ENCODE data around the gene CAVIN2. TPM values are rescaled to one million over a fixed set of nuclear protein-coding genes. Genes with fewer than 3 reads are reported as not detected.

Gene CAVIN2
- total RNA-seq, 2 experiments from 2014 or later, result 0.10 TPM; not detected in 1

- no TSS peak for BruUV-seq (replicated peaks)
- DNase-seq (ENCODE audit: low spot score), result no peak
- Histone ChIP-seq H3K4me2 (ENCODE audit: low read length) (no peak overlapping the region), H3K27ac (ENCODE audit: low read depth, low read length, poor library complexity, severe bottlenecking) (no peak overlapping the region), H3K9me2 (ENCODE audit: insufficient read depth, low read length) (no peaks in the 10 kb centered on the region), H3K4me1 (ENCODE audit: insufficient read depth, low read length, poor library complexity, severe bottlenecking) (no peaks in the 10 kb centered on the region), H4K20me1 (ENCODE audit: insufficient read depth, low read length) (no peaks in the 10 kb centered on the region), H2AFZ (ENCODE audit: low read length) (no peak overlapping the region), H3K79me2 (ENCODE audit: insufficient read depth, low read depth, low read length) (no peaks in the 10 kb centered on the region), H3K9me3 (ENCODE audit: low read length) (no peaks in the 10 kb centered on the region), H3K4me3 (ENCODE audit: low read depth, low read length, poor library complexity, severe bottlenecking) (no peak overlapping the region), H3K36me3 (ENCODE audit: insufficient read depth, low read length) (no peaks in the 10 kb centered on the region)
- POLR2A ChIA-PET, result no interaction called here
- intact Hi-C loops (cut with micrococcal nuclease; ENCODE audit: unreplicated experiment), result no loop called here
- no peak for TF ChIP-seq CTCF (conservative IDR thresholded peaks at IDR 0.05; ENCODE audit: low read length)
- TF ChIP-seq EZH2phosphoT487 (IDR thresholded peaks at IDR 0.05; ENCODE audit: borderline replicate concordance, low read depth, low read length), result no peak
- CTCF ChIA-PET (ENCODE audit: unreplicated experiment), result no interaction called here
Measured at GRCh38 chr2:191891656-191892055, 44.8 kb upstream of the CAVIN2 start.

- Histone ChIP-seq H3K27ac (ENCODE audit: low read depth, low read length, poor library complexity, severe bottlenecking) (no peak overlapping the region), H4K20me1 (ENCODE audit: insufficient read depth, low read length) (no peaks in the 10 kb centered on the region), H3K9me2 (ENCODE audit: insufficient read depth, low read length) (no peaks in the 10 kb centered on the region), H3K4me1 (ENCODE audit: insufficient read depth, low read length, poor library complexity, severe bottlenecking) (no peaks in the 10 kb centered on the region), H3K4me3 (ENCODE audit: low read depth, low read length, poor library complexity, severe bottlenecking) (no peak overlapping the region), H2AFZ (ENCODE audit: low read length) (no peak overlapping the region), H3K4me2 (ENCODE audit: low read length) (no peak overlapping the region), H3K79me2 (ENCODE audit: insufficient read depth, low read depth, low read length) (no peaks in the 10 kb centered on the region), H3K9me3 (ENCODE audit: low read length) (no peaks in the 10 kb centered on the region), H3K36me3 (ENCODE audit: insufficient read depth, low read length) (no peaks in the 10 kb centered on the region)
- ChIA-PET CTCF (ENCODE audit: unreplicated experiment) (no interaction called here), POLR2A (no interaction called here)
- DNase-seq (ENCODE audit: low spot score), result no peak
- no TSS peak for BruUV-seq (replicated peaks)
- TF ChIP-seq EZH2phosphoT487 (IDR thresholded peaks at IDR 0.05; ENCODE audit: borderline replicate concordance, low read depth, low read length) (no peak), CTCF (conservative IDR thresholded peaks at IDR 0.05; ENCODE audit: low read length) (no peak)
- intact Hi-C loops (cut with micrococcal nuclease; ENCODE audit: unreplicated experiment), result no loop called here
Measured at GRCh38 chr2:191889931-191890330, 43.0 kb upstream of the CAVIN2 start.

GRCh38 chr2:191888400-191889166, 41.7 kb upstream of the CAVIN2 start:
- no peaks in the 10 kb centered on the region for H3K36me3 ChIP-seq (ENCODE audit: insufficient read depth, low read length)
- no peak overlapping the region for H2AFZ ChIP-seq (ENCODE audit: low read length)
- H3K9me2 ChIP-seq (ENCODE audit: insufficient read depth, low read length), result no peaks in the 10 kb centered on the region
- no TSS peak for BruUV-seq (replicated peaks)
- intact Hi-C loops (cut with micrococcal nuclease; ENCODE audit: unreplicated experiment), result no loop called here
- no peaks in the 10 kb centered on the region for H3K4me1 ChIP-seq (ENCODE audit: insufficient read depth, low read length, poor library complexity, severe bottlenecking)
- H3K4me2 ChIP-seq (ENCODE audit: low read length), result no peak overlapping the region
- ChIA-PET CTCF (ENCODE audit: unreplicated experiment) (no interaction called here), POLR2A (no interaction called here)
- no peak overlapping the region for H3K4me3 ChIP-seq (ENCODE audit: low read depth, low read length, poor library complexity, severe bottlenecking)
- no peaks in the 10 kb centered on the region for H4K20me1 ChIP-seq (ENCODE audit: insufficient read depth, low read length)
- no peak overlapping the region for H3K27ac ChIP-seq (ENCODE audit: low read depth, low read length, poor library complexity, severe bottlenecking)
- TF ChIP-seq EZH2phosphoT487 (IDR thresholded peaks at IDR 0.05; ENCODE audit: borderline replicate concordance, low read depth, low read length) (no peak), CTCF (conservative IDR thresholded peaks at IDR 0.05; ENCODE audit: low read length) (no peak)
- H3K9me3 ChIP-seq (ENCODE audit: low read length), result no peaks in the 10 kb centered on the region
- DNase-seq (ENCODE audit: low spot score), result no peak
- H3K79me2 ChIP-seq (ENCODE audit: insufficient read depth, low read depth, low read length), result no peaks in the 10 kb centered on the region

Data from OCI-LY7 (cell line).